Stimulated activated CD8-positive, alpha-beta memory T cell treated with anti-CD3 and anti-CD28 coated beads, Interleukin-4, amount 100 ng/mL, for 1 hour (primary cell): ENCODE results near the gene TANGO2.

Experiments
- DNase-seq, 2 donors: peaks; one replicate each; pipeline ENCODE4 v3.0.0-alpha.2; 2020; ENCODE audit warnings: low read depth in 2 of 2, low spot score in 1 of 2

TANGO2 gene

DNA sequence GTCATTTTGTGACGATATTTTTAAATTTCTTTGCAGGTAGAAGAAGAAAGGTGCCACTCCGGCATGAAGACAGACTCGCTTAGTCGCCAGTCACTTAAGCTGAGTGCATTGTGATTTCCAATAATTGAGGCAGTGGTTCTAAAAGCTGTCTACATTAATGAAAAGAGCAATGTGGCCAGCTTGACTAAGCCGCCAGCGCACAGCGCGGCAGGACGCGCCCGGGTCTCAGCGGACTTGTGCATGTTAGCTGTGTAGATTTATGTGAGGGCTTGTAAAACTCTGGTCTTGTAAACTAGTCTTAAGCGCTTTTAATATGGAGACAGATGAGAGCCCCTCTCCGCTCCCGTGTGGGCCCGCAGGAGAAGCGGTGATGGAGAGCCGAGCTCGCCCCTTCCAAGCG is 64.7 kb downstream of the TANGO2 start:
- no peak for DNase-seq

DNA sequence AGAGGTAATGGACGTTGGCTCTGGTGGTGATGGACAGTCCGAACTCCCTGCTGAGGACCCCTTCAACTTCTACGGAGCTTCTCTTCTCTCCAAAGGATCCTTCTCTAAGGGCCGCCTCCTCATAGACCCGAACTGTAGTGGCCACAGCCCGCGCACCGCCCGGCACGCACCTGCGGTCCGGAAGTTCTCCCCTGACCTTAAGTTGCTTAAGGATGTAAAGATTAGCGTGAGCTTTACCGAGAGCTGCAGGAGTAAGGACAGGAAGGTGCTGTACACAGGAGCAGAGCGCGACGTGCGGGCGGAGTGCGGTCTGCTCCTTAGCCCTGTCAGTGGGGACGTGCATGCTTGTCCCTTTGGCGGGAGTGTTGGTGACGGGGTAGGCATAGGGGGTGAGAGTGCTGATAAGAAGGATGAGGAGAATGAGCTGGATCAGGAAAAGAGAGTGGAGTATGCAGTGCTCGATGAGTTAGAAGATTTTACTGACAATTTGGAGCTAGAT is 65.2 kb downstream of the TANGO2 start:
- DNase-seq: no peak

DNA sequence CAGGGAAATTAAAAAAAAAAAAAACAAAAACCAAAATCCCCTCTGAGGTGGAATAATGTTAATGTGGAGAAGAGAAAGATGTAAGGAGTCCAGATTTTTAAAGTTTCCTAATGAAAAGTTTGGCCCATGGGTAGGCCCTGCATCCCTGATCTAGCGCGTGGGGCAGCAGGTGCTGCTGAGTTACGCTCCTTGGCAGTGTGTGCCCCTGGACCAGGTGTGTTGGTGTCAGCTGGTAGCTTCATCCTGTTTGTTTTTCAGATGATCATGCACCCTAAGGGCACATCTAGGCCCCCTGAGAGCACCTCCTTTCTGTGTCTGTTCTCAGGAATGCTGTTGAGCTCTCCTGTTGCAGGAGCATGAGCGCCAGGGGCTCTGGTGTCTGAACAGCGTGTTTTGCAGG is 65.9 kb downstream of the TANGO2 start:
- no peak for DNase-seq

DNA sequence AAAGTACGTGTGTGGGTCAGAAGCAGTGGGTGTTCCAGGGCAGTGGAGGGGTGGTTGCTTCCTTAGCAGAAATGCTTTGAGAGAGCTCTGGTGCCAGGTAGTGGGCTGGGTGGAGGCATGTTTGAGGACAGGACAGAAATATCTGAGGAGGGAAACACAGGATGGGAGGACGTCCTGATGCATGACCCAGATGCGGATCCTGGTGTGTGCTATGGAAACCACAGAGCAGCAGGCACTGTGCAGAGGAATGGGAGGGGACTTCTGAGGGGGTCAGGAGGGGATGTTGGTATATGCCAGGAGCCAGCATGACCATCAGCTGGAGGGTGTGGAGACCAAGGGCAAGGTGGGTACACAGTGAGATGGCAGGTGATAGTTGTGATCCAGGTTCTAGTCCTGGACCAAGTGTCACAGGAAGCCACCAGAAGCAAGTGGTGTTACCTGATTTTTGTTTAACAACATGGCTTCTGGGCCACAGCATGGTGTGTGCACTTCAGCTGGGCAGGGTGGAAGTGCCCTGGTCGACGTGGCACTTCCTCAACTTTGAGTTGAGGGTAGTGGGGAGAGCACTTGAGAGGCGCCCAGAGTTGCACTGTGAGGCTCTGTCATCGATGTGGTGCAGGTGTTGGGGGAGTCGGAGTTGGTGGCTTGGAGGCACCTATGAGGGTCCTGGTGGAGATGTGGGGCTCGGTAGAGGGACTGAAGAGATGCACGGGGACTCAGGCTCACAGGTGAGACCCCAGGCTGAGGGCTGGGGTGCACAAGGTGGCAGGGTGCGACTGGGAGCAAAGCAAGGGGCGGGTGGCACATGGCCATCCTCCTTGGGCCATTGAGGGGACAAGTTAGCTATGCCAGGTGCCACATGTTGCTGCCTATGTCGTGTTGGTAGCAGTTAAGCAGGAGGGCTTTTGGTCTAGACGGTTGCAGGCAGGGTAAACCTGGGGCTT is 66.7 kb downstream of the TANGO2 start:
- no peak for DNase-seq

DNA sequence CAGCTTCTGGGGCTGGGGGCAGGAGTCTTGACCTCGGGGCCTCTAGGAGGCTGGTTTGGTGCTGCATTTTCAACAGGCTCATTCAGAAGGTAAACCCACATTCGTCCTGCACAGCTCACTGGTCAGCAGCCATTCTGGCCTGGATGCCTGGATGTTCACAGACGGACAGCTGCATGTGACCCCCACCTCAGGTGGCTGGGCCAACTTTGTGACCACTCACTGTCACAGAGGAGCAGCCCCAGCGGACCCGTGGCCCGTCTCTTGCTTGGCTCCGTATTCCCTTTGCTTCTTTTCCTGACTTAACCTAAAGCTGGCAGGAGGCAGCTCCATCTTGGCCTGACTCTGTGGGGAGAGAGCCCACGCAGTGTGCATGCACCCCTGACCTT is 67.3 kb downstream of the TANGO2 start:
- no peak for DNase-seq

DNA sequence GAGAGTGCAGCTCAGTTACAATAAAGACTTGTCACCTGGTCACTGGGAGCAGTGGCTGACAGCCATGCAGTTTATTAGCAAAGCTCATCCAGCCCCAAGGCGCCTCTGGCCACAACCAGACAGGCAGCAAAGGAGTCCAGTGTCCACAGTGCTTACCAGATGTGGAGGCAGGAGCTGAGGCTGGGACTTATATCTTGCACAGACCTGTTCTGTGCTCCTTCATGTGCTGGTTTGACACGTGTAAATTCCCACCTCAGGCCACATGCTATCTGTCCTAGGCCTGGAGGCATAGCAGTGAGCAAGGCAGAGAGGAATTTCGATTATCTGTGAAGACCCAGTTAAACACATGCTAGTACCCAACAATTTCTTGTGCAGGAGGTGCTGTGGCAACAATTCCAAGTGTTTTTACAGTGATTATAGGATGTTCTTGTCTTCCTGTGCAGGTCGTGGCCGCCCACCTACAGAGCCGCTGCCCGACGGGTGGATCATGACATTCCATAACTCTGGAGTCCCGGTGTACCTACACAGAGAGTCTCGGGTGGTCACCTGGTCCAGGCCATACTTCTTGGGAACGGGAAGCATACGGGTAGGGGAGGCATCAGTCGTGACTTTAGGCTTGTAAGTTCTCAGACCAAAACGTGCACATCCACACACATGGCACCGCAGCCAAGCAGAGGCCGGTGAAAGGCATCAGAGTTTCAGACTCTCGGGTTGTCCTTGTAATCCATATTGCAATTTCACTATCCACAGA is 68.5 kb downstream of the TANGO2 start:
- no peak for DNase-seq

DNA sequence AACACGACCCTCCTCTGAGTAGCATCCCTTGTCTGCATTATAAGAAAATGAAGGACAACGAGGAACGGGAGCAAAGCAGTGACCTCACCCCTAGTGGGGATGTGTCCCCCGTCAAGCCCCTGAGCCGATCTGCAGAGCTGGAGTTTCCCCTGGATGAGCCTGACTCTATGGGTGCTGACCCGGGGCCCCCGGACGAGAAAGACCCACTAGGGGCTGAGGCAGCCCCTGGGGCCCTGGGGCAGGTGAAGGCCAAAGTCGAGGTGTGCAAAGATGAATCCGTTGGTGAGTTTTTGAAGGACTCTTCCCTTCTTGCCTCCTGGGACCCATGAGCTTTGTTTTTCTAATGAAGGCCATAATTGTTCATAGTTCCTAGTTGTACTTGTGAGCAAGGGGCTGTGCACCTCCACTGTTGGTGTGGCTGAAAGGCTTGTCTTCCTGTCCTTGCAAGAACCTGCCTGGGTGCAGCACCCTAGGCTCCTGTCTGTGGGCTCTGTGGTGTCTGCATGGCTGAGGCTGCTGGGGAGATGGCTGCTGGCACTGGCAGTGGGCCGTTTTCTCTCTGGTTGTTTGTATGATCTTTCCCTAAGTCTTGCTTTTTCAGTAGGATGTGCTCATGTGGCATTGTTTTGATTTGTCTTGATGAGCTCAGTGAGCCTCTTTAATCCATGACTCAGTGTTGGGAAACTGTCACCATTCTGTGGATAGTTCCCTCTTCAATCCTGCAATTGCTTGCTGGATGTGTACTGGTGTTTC is 69.2 kb downstream of the TANGO2 start:
- DNase-seq: no peak

DNA sequence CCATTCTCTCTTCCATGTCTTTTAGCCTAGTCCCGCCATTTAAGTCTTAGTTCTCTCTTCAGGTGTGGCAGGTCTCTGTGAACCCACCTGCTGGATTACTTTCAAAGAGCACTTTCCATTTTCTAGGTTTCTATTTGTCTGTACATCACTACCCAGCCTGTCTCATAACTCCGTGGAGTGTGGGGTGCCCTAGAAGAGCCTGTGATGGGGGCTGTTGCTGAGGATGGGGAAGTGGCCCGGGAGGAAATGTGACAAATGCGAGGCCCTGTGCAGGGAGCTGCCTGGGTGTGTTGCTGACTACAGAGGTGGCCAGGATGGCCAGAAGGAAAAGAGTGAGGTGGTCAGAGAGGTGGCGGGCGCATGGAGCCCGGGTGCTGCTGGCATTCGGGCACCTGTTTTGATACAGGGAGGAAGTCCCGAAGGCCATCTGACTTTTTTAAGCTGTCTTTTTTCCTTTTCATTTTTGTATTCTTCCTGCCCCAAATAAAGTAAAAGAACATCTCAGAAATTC is 69.9 kb downstream of the TANGO2 start:
- DNase-seq: no peak

DNA sequence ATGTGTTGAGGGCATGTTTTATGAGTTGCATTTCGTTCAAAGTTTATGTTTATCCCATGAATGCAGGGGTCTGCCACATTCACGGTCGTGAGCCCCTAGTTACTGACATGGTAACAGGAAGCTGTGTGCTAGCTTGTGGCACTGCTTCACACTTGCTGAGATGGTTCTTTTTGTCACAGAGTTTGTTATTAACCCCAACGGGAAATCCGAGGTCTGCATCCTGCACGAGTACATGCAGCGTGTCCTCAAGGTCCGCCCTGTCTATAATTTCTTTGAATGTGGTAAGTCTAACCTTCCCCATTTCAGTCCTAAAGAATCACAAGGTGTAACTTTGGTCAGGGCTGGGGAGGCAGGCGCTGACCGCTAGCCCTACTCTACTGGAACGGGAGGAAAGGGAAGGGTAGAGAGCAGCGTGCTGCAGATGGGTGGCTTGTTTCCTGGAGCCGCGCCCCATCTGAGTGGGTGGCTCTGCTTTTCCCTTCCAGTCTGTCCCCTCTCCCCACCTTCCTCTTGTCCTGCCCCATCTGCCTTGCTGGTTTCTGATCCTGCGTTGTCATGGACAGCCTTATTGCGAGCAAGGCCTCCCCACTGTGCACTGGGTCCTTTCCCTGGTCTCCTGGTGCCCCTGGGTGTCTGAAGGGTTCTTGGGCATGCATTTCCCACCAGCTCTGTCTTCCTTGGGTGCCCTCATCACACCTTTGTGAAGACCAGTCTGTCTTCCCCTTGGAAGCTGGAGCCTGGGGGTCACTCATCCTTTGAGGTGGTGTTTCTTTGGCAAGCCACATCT is 71.0 kb downstream of the TANGO2 start:
- no peak for DNase-seq

DNA sequence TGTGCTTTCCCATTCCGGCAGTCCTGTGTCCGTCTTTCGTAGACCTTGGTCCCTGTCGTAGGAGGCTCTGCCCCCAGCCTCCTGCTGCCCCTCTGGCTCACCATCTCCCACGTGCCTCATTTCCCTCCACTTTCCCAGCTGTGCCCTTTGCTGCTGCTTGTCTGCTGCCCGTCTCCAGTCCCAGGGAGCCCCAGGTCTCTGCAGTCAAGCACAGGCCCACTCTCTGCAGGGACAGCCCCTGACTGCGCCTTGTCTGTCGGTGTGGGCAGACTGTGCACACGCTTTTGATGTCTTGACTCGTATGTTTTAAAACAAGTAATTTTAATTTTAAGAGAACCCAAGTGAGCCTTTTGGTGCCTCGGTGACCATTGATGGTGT is 71.6 kb downstream of the TANGO2 start:
- DNase-seq: no peak

DNA sequence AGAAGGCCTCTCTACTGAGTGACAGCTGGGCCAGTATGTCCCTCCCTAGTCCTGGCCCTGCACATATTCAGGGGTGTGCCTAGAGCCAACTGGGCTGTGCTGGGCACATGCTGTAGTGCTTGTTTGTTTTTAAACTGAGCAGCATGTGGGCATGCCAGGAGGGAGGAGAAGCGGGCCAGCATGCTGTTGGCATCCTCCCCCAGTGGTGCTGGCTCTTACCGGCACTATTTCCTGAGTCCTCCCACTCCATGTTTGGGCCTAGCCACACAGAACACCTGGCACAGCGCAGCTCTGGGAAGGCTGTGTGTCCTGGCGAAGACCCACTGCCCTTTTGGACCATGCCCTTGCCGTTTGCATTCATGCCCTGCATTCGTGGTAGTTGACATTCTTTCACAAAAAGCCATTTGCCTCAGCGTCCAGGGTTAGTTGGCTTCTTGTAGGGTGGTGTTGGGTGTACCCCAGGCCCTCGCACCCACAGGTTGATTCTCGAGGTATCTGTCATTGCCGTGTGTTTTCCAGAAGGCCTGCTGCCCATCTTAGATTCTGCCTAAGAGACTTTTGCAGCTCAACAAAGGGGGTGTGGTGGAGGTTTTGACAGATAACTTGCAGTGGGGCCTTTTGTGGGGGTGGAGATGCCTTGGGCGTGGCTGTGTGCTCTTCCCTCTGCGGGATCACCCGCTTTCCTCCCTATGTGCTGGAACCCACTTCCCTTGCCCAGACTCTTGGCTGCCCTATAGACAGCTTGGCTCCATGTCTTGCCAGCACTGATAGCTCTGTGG is 72.7 kb downstream of the TANGO2 start:
- no peak for DNase-seq

DNA sequence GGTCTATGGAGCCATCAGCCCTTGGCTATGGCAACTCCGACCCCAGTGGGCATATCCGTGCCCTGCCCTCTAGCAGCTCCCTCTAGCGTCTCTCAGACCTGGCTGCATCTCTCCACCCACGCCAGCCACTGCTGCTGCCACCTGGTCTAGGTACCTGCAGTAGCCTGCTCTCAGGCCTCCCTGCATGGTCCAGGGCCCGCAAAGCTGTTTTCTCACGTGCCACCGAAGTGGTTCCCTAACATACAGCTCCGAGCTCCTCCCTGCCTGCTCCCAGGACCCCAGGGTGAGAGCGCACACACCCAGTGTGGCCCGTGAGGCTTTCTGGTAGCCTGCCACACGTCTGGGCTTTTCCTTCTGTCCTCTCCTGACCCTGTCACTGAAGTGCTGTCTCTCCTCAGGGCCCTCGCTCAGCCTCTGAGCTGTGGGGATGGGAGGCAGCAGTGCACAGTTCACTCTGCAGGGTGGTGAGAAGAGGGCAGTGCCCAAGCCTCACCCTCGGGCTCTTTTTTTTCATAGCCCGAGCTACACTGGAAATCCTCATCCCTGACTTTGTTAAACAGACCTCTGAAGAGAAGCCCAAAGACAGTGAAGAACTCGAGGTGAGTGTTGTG is 73.4 kb downstream of the TANGO2 start:
- DNase-seq: no peak

DNA sequence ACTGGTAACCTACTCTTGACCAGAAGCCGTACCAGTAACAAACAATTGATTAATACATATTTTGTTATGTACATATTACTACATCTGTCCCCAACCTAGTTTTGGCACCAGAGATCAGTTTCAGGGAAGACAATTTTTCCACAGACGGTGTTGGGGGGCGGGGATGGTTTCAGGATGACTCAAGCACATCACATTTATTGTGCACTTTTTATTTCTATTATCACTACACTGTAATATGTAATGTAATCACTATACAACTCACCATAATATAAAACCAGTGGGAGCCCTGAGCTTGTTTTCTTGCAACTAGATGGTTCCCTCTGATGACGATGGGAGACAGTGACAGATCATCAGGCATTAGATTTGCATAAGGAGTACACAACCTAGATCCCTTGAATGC is 74.6 kb downstream of the TANGO2 start:
- DNase-seq: no peak

DNA sequence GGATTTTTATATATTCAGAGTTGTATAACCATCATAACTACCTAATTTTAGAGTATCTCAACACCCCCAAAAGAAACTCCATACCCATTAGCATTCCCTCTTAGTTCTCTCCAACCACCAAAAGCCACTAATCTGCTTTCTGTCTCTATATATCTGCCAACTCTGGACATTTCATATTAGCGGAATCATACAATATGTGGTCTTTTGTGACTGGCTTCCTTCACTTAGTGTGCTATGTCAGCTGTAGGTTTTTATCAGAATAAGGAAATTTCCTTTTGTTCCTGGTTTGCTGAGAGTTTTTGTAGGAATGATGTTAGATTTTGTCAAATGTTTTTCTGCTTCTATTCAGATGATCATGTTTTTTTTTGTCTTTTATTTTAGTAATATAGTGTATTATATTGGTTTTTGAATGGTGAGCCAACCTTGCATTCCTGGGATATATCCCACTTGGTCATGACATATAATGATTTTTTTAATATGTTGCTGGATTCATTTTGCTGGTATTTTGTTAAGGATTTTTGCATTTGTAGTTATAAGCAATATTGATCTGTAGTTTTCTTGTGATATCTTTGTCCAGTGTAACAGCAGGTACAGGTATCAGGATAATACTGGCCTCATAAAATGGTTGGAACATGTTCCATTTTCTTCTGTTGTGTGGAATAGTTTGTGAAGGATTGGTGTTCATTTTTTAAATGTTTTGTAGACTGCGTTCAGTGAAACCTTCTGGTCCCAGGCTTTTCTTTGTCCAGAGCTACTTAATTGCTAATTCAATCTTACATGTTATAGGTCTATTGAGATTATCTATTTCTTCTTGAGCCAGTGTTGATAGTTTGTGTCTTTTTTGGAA is 75.9 kb downstream of the TANGO2 start:
- DNase-seq: no peak

DNA sequence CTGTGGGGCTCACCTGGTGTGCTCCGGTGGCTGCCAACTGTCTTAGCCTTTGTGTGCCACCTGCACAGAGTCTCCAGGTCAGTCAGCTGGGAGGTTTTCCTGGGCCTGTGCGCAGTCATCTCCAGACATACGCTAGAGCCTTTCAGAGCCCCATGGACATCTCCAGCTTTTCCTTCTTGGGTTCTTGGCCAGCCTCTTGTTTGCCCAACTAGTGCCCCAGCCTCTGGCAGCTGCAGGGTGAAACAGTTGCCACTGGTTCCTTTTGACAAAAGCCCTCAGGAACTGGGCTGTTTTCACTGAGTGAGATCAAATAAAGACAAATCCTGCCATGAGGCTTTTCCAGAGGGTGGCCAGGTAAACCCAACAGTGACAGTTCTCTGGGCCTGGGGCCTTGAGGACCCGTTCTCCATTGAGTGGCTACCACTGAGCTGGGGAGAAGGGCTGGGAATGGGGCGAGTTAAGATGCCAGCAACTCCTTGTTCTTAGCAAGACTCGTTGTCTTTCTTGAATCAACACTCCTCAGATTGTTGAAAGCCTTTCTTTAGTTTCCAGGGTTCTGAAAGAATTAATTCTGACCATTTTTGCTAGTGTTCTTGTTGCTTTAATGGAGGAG is 78.3 kb downstream of the TANGO2 start:
- DNase-seq: no peak

DNA sequence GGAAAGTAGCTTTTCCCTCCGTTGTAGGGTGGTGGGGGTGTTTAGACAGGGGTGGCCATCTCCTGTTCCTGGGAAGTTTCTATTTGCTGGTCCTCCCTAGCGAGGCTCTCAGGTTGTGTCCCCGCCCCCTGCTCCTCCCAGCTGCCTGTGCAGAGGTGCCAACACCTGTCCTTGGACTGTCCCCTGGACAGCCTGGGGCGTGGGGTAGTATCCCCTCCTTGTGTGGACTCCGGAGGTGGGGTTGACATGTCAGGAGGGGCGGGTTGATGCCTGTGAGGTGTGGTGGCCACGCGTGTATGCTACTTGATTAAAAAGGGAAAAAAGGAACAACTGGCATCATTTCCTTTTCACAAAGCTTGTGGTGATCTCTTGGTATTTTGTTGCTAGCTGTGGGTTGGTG is 80.7 kb downstream of the TANGO2 start:
- DNase-seq: no peak

DNA sequence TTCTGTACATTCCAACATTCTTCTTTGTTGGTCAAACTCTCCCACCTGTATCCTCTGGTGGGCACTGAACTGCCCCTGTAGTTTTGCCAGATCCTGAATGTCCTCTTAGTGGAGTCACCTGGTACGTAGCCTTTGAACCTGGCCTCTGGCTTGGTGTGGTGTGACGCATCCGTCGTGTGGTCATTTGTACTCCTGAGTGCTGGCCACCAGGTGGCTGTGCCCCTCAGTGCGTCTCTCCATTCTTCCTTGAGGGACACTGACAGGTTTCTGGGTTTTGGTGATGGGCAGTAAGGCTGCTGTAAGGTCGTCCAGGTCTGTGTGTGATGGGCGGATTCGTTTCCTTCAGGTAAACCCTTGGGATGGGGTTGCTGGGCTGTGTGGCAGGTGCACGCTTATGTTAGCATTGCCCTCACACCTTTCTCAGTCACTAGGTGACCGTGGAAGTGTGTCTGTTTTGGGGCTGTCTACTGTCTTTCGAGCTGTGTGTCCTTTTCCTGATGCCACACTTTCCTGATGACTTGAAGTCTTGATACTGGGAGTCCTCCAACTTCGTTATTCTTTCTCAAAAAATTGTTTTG is 81.4 kb downstream of the TANGO2 start:
- no peak for DNase-seq
